GM23338 (cell line): ENCODE results near the gene SMAD3. TPM values are rescaled to one million over a fixed set of nuclear protein-coding genes. Genes with fewer than 3 reads are reported as not detected.

ENCODE experiments used
- CTCF ChIP-seq, 2 experiments: fragments of 200-600 bp in 1 of 2; sonication (generic) in 1 of 2; conservative IDR thresholded peaks; 2 replicates each; pipeline versions ENCODE4 v1.5.1 to v1.6.1; 2016 to 2017; ENCODE audit warnings: antibody characterized with exemption in 2 of 2, low read depth in 2 of 2, mild to moderate bottlenecking in 2 of 2, moderate library complexity in 1 of 2
- EZH2 ChIP-seq: fragments of 200-600 bp; sonication (generic); IDR thresholded peaks from one replicate; pipeline ENCODE4 v1.8.0; 2017; ENCODE audit warnings: antibody characterized with exemption, mild to moderate bottlenecking, low read depth; ENCODE audit not compliant: unreplicated experiment
- JUNB ChIP-seq: IDR thresholded peaks from one replicate; pipeline ENCODE4 v1.6.1; 2016; ENCODE audit warnings: antibody characterized with exemption; ENCODE audit not compliant: unreplicated experiment
- POLR2AphosphoS5 ChIP-seq: IDR thresholded peaks from 2 replicates; pipeline ENCODE4 v1.6.1; 2016; ENCODE audit warnings: antibody characterized with exemption, low read depth
- STAT1 ChIP-seq: IDR thresholded peaks from one replicate; pipeline ENCODE4 v1.6.1; 2016; ENCODE audit warnings: antibody characterized with exemption; ENCODE audit not compliant: unreplicated experiment
- ZNF114 ChIP-seq: fragments of 250-450 bp; sonication (Bioruptor Pico); IDR thresholded peaks from 2 replicates; pipeline ENCODE4 v1.5.0; 2020; ENCODE audit warnings: mild to moderate bottlenecking, moderate library complexity
- ZNF331 ChIP-seq: fragments of 250-450 bp; sonication (Bioruptor Pico); IDR thresholded peaks from 2 replicates; pipeline ENCODE4 v1.5.0; 2020; ENCODE audit warnings: low read depth, mild to moderate bottlenecking, moderate library complexity
- ZNF462 ChIP-seq: fragments of 250-450 bp; sonication (Bioruptor Pico); IDR thresholded peaks from 2 replicates; pipeline ENCODE4 v1.5.0; 2020; ENCODE audit warnings: mild to moderate bottlenecking, moderate library complexity
- polyA plus RNA-seq: library from polyadenylated mRNA; unstranded; fragments of >200 nt; fragmentation: Nextera tagmentation; extraction: Ambion mirVana; gene quantifications from 2 replicates; pipeline ENCODE4 v1.2.1, GENCODE V29; 2016
- total RNA-seq: library from RNA; depleted of rRNA; stranded (reverse); fragments of >200 nt; shearing (Covaris generic); gene quantifications from 2 replicates; pipeline ENCODE4 v1.2.3, GENCODE V29; 2014

The SMAD3 gene
- total and polyA plus RNA-seq, 2 experiments from 2014 or later: 4.9 to 11.6 TPM

- TF ChIP-seq CTCF (conservative IDR thresholded peaks at IDR 0.05; ENCODE audit: low read depth in 2 of 2) (no peak), ZNF331 (CRISPR knock-in tag) (no peak), EZH2 (no peak), ZNF114 (CRISPR knock-in tag) (no peak), JUNB (no peak), POLR2AphosphoS5 (no peak), ZNF462 (CRISPR knock-in tag) (no peak), STAT1 (no peak)
Observed at GRCh38 chr15:67089217-67090193, 24.1 kb downstream of the SMAD3 start (continued).
